ENCODE data around the gene P2RX6.

- TF ChIP-seq CTCF (IDR thresholded peaks at IDR 0.05) (no peak), POLR2A (IDR thresholded peaks at IDR 0.05) (no peak)
Measured at GRCh38 chr22:21016644-21017420, 1.9 kb downstream of the P2RX6 start.
